GM21576 (cell line): ENCODE measurements around the gene CASP3.
A peak's percentile ranks its signal among the peaks of the same experiment; 100 is the strongest.
"Not testable (repeated sequence)": the region's sequence is repeated elsewhere in the genome, so short reads cannot be mapped to it uniquely, and the experiment has no call there.

Experiments used
- ATAC-seq: cut with Tn5 transposase; IDR thresholded peaks from one replicate; pipeline ENCODE4 v1.9.1; 2021; ENCODE audit warnings: mild to moderate bottlenecking, moderate library complexity; ENCODE audit not compliant: unreplicated experiment

Gene CASP3

DNA sequence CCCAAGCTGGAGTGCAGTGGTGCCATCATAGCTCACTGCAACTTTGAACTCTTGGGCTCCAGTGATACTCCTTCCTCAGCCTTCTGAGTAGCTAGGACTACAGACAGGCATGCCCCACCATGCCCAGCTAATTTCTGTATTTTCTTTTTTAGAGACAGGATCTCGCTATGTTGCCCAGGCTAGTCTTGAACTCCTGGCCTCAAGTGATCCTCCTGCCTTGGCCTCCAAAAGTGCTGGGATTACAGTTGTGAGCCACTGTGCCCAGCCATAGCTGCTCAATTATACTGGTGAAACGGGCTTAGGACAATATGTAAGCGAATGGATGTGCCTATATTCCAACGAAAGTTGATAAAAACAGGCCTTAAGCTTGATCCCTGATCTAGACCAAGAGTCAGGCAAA is 13.1 kb downstream of the CASP3 start:
- ATAC-seq = no peak

DNA sequence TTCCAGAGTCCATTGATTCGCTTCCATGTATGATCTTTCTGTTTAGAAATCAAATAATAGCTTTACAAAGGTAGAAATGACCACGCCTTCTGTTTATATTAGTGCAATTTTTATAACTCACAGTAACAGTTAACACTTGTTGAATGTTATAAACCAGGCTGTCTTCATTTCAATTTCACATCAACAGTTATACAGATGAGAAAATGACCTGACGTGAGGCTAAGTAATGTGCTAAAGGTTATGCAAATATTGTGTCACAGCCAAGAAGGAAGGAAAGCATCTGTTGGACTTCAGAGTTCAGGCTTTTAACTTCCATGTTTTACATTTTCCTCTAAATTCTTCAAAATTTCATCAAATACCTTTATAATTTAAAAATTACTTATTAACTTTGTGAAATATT is 13.9 kb downstream of the CASP3 start:
- ATAC-seq = no peak

DNA sequence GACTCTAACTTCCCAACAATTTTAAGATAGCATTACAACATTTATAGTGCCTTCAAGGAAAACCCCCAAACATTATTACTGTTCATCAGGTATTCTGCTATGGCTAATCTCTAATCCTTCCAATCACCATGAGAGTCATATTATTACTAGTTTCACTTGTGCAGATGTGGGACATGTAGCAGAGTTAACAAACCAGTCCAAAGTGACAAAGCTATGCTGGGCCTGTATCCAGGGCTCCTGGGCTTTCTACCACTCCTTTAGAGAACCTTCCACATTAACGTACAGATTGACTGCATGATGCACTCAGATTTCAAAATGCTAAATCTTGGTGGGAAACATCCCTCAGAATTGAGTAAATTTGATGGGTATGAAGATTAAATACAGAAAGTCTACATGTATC is 16.4 kb downstream of the CASP3 start:
- ATAC-seq = no peak

DNA sequence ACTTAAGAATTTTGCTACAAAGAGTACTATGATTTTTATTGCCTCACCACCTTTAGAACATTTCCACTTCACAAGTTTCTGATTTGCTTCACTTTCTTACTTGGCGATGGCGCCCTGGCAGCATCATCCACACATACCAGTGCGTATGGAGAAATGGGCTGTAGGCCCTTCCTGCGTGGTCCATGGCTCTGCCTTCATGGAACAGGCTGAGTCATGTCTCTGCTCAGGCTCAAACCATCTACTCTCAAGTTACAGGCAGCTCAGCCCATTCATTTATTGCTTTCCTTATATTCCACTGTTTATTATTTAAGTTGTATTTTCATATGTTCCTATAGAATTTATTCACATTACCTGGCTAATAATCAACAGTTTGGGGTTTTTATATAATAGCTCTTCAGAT is 21.1 kb downstream of the CASP3 start:
- ATAC-seq = no peak

DNA sequence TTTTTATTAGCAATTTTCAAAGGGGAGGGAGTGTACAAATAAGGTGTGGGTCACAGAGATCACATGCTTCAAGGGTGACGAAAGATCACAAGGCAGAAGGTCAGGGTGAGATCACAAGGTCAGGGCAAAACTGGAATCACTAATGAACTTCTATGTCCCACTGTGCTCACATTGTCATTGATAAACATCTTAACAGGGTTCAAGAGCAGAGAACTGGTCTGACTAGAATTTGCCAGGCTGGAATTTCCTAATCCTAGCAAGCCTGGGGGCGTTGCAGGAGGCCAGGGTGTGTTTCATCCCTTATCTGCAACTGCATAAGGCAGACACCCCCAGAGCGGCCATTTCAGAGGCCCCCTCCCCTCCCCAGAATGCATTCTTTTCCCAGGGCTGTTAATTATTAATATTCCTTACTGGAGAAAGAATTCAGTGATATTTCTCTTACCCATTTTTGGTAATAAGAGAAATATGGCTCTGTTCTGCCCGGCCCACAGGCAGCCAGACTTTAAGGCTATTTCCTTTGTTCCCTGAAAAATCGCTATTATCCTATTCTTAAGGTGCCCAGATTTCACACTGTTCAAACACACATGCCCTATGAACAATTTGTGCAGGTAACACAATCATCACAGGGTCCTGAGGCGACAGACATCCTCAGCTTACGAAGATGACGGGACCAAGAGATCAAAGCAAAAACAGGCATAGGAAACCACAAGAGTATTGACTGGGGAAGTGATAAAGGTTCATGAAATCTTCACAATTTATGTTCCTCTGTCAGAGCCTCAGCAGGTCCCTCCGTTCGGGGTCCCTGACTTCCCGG is 23.3 kb downstream of the CASP3 start:
- not testable (repeated sequence) for ATAC-seq

DNA sequence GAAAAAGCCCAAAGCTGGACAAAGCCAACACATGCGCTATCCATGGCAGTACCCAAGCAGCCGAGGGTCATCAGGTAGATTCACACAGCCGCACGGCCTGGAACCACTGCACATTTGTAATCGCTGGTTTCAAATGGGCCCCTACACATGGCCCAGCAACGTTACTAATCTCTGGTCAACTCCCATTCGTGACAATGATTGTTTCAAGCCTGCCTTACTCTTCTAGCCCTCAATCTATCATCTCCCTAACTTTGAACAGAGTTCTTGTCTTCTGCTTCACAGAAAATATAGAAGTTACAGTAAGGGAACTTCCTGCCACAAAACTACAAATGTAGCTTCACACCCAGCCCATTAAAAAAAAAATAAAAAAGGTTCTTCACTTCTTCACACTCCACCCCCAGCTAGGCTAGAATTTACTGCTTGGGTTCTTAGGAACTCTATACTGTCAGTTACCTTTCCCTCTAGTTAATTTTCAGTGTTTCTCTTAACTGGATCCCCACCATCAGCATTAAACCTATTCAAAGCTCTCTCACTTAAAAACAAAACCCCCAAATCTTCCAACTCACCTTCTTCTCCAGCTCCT is 24.2 kb downstream of the CASP3 start:
- ATAC-seq = no peak

DNA sequence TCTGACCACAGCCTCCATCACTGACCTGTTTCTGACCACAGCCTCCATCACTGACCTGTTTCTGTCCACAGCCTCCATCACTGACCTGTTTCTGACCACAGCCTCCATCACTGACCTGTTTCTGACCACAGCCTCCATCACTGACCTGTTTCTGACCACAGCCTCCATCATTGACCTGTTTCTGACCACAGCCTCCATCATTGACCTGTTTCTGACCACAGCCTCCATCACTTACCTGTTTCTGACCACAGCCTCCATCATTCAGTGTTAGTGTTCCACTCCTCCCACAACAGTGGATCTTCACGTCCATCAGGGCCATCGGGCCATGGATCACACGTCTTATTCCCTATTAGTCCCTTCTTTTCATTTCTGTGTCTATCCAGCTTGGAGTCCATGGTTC is 24.7 kb downstream of the CASP3 start:
- not testable (repeated sequence) for ATAC-seq

DNA sequence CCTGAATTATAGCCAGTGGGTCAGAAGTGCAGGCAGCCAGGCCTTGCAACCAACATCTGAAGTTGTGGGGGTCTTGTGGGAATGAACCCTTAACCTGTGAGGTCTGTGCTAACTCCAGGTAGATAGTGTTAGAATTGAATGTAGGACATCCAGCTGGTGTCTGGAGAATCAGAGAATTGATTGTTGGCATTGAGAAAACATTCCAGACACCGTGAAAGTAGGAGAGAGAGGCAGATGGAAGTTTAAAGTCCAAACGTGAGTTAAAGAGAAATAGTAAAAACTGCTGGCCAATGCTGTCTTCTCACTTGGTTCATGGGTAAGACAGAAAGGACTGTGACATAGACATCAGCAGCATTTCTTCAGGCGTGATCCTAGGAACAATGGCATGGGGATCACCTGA is 27.7 kb downstream of the CASP3 start:
- ATAC-seq = no peak

DNA sequence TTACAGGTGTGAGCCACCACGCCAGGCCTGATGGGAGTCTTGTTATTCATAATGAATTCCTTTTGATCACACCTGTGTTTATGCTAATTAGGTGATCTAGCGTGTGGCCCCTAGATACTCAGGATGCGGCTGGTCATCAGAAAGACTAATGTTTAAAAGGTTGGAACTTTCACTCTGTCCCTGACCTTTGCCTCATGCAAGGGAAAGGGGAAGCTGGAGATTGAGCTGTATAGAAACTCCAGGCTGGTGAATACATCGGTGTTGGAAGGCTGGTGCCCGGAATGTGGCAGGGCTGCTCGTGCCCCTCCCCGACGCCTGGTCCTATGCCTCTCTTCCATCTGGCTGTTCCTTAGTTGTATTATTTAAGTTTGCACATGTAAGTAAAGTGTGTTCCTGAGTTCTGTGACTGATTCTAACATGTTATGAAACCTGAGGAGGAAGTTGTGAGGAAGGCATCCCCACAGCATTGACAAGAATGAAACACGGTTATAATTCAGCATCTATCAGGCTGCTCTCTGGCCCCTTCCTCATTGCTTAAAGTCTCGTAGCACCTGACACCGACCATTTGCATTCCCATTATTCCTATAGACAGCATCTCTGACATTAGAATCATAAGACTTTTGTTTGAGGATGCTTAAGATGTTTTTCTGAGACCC is 28.9 kb downstream of the CASP3 start:
- ATAC-seq = no peak

DNA sequence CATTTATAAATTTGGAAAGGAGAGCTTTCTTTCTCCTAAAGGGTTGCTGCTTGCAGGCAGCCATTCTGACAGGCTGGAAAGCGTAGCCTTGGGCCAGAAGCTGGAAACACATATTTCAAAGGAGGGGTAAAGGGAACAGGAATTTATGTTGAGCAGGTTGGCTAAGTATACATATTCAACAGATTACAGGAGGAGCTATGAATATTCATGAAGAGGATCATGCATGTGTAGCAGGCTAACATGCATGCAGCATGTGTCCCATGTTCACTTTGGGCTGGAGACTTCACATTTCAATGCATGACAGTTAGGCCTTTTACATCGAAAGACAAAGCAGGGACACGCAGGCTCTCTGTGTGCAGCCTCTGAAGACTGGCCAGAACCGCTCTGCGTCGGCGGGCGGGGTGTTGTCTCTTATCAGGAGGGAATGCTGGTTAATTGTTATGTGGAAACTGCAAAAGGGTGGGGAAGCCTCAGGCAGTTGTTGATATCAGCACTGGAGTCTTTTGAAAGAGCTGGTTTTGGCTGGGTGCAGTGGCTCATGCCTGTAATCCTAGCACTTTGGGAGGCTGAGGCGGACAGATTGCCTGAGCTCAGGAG is 31.5 kb downstream of the CASP3 start:
- ATAC-seq = no peak

DNA sequence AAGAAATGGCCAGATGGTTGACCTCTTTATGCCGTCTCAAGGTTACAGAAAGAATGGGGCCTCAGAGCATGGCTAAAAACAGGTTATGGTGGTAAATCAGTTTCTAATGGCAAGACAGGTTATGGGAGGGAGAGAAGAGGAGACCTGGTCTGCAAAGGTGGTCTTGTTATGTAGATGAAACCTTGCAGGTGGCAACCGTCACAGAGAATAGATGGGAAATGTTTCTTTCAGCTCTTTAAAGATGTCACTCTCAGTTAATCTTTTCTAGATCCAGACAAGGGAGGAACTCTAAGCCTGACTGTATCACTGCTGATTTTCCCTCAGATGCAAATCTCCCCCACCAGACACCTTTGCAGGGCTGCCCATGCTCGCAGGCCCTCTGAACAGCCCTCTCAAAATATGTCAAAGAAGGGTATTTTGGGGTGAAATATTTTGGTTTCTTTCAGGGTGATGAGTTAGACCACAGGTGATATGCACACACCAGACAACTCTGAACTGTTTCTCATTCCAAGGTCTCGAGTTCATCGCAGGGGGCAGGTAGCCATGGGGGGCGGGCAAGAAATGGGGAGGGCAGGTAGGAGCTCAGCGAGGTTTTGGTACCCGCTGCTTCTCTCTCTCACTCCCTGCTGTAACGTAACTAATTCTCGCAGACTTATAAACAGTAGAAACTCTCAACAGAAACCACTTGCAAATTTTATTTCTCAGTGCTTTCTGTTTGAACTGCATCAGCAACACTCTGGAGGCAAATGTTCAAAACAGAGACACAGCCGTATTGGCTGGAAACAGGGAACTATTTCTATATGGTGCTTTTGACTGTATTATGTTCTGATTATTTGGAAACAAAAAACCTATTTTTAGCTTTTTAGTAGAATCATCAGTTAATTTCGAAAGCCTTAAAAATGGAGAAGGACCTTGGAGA is 32.4 kb downstream of the CASP3 start:
- peak; percentile 78 for ATAC-seq

DNA sequence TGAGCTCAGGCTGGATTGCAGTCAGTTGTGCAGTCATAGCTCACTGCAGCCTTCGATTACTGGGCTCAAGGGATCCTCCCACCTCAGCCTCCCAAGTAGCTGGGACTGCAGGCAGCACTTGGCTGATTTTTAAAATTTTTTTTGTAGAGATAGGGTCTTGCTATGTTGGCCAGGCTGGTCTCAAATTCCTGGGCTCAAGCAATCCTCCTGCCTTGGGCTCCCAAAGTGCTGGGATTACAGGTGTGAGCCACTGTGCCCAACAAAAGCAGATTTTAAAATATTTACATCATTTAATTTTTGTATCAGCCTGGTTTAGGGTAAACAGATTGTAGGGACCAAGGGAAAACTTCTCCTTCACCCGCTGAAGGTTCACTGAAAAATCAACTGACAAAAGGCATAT is 33.1 kb downstream of the CASP3 start:
- ATAC-seq = not testable (repeated sequence)

DNA sequence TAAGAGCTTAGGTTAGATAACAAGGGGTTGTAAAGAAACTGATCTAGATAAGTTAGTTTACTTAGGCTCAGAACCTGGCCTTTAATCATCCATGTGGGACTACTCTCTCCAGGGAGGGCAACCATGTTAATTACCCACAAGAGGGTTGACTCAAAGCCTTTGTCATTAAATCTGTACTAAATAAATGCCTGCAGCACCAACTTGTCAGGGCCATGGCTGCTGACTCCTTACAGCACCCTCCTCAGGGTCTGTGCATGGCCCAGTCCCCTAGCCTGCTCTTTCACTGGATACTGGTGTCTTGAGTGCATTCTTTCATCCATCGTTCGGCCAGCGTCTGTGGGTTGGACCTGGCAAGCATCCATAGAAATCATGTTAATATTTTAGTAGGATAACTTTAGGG is 34.7 kb downstream of the CASP3 start:
- ATAC-seq = no peak

DNA sequence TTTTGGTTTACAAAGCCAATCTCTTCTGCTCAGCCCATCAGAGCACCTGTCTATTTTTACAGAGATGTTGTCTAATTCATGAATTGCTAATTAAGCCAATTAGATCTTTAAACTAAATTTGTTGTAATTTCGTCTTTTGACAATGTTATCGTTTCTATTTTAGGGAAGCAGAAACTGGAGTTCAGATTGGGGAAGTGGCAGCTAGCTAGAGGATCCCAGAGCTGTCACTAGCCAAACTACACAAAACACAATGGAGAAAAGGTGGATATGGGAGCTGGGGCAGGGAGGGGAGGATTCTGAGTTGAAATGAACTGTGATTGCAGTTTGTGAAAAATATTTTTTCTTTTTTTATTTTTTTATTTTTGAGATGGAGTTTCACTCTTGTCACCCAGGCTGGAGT is 35.8 kb downstream of the CASP3 start:
- ATAC-seq = no peak

DNA sequence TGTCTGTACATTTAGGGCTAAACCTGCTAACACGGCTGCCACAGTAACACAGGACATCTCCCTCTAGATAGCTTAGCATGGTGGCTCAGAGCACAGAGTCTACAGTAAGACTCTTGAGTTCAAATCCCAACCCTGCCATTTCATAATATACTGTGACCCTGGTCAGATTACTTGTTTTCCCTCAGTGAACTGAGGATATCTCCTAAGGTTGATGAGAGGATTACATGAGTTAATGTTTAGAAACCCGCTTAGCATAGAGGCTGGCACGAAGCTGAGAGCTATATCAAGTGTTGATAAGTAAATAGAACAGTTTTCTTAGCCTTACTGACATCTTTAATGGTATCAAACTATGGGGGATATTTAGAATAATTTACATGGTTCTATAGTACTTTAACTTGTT is 37.2 kb downstream of the CASP3 start:
- no peak for ATAC-seq

DNA sequence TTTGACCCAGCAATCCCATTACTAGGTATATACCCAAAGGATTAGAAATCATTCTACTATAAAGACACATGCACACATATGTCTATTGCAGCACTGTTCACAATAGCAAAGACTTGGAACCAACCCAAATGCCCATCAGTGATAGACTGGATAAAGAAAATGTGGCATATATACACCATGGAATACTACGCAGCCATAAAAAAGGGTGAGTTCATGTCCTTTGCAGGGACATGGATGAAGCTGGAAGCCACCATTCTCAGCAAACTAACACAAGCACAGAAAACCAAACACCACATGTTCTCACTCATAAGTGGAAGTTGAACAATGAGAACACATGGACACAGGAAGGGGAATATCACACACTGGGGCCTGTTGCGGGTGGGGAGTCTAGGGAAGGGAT is 41.8 kb downstream of the CASP3 start:
- ATAC-seq = not testable (repeated sequence)

DNA sequence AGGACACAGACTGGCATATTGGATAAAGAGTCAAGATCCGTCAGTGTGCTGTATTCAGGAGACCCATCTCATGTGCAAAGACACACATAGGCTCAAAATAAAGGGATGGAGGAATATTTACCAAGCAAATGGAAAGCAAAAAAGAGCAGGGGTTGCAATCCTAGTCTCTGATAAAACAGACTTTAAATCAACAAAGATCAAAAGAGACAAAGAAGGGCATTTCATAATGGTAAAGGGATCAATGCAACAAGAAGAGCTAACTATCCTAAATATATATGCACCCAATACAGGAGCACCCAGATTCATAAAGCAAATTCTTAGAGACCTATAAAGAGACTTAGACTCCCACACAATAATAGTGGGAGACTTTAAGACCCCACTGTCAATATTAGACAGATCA is 46.4 kb downstream of the CASP3 start:
- ATAC-seq = not testable (repeated sequence)

DNA sequence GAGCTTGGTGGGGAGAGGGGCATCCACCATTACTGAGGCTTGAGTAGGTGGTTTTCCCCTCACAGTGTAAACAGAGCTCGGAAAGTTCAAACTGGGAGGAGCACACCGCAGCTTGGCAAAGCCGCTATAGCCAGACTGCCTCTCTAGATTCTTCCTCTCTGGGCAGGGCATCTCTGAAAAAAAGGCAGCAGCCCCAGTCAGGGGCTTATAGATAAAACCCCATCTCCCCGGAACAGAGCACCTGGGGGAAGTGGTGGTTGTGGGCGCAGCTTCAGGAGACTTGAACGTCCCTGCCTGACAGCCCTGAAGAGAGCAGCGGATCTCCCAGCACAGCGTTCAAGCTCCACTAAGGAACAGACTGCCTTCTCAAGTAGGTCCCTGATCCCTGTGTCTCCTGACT is 48.3 kb downstream of the CASP3 start:
- ATAC-seq = not testable (repeated sequence)

DNA sequence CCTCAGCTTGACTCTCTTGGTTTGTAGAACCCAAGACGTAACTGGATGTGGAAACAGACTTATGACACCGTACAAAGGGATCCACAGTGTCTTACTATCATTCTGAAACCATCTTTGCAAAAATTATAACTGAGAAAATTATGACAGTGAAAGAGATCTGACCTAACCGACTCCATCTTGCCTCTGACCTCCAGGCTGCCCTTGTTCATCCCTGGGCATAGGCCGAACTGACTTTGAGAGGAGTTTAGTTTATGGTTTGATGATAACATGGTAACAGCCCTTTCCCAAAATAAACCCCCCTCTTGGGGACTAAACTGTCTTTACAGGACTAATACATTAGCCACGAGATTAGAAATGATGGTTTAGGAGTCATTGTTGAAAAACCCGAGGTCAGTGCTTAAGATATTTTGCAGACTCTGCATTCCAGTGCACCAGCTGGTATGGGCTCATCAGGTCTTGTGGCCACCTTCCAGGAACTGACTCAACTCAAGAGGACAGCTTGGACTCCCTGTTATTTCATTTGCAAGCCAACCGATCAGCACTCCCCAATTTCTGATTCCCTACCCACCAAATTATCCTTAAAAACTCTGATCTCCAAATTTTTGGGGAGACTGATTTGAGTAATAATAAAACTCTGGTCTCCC is 49.6 kb downstream of the CASP3 start:
- ATAC-seq = no peak

DNA sequence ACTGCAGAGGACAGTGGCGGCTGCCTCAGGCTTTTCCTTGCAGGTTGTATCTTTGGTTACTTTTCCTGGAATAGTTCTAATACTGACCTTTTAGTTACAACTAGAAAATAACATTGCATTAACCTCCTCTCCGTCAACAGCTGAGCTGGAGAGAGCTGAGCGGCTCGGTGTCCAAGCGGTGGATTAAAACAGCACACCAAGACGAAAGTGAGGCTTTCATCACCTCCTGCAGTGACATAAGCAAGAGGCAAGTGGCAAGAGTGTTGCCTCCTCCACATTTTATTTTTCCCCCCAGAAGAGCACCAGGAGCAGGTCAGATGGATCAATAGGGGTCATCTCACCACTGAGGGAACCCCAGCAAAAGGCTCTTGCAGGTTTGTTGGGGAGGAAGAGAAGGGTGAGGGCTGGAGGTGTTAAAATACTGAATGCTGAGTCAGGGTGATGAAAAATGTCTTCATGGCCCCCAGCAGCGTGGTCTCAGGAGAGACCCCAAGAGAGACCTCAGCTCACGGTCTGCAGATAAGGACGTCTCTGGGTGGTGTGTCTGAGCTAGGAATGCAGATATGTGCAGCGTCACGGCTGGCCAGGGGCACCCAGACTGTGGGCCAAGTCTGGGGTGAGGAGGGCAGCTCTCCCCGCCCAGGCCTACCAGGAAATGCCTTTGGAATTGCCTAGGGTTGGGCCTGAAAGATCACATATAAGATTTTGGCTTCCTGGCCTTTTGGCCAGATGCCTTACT is 50.3 kb downstream of the CASP3 start:
- ATAC-seq = no peak
